ENCODE measurements around the gene ATP6V0E1. TPM values are rescaled to one million over a fixed set of nuclear protein-coding genes. Genes with fewer than 3 reads are reported as not detected.

The ATP6V0E1 gene
- polyA plus RNA-seq, 1 donor from 2014 or later = 427 TPM

DNA sequence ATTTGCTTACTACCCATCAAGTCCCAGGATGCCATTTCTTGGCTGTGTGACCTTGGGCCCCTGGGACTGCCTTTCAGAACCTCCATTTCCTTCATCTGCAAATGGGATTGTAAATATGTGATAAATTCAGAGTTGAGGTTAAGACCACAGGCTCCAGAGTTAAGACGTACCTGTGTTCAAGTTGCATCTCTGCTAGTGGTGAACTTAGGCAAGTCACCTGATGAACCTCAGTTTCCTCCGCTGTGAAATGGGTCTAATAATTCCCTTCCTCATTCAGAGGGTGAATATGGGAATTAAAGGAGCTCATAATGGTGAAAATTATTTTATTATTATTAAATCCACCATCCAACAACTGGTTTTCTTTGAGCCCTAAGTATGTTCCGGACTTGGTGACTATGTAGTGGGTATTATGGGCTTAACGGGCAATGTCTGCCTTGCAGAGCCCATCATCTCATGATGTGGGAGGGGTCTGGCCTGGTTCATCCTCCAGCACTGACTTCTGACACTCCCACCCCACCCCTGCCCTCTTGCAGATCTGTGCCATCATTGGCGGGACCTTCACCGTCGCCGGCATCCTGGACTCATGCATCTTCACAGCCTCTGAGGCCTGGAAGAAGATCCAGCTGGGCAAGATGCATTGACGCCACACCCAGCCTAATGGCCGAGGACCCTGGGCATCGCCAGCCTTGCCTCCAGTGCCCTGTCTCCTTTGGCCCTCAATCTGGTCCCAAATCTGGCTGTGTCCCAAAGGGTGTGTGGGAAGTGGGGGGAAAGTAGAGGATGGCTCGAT, 33.2 kb upstream of the ATP6V0E1 start:
- Mint-ChIP-seq H3K36me3 (peaks cover 2% of the 10 kb centered on the region), H3K27me3 (no peaks in the 10 kb centered on the region), H3K9me3 (peaks cover 0 to 2% (median 0%) of the 10 kb centered on the region in 3 donors), H3K4me1 (peaks cover 0 to 7% (median 5%) of the 10 kb centered on the region in 3 donors), H3K27ac (peak overlapping the region in 2 of 3 donors; percentile 42 to 71), H3K4me3 (no peak overlapping the region)

DNA sequence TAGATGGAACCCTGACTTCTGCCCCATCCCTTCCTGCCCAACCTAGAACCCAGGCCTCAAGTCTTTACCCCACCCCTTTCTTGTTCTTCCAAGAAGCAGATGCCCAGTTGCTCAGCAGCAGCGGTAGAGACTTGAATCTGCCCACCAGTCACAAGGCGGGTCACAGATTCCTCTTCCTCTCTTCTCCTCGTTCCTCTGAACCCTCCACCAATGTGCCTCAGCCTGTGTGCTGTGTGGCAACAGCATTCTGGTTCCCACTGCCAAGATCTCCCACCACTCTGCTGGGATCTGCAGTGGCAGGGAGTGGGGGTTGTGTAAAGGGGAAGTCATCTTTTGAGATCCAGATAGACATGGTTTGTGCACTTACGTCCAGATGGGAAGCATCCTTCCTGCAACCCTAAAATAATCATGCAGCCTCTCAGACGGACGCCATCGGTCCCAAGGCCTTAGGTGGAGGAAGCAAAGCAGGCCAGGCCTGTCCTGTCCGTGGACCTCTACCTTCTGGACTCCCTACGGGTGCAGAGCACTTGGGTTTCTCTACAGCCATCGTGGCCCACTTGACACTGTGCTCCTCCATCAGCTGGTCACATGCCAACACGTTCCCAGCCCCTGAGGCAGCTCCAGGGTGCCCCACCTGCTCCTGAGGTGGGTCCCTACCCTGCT, 32.1 kb upstream of the ATP6V0E1 start:
- Mint-ChIP-seq H3K27ac (peak overlapping the region in 2 of 3 donors; percentile 49 to 73), H3K27me3 (no peaks in the 10 kb centered on the region)

DNA sequence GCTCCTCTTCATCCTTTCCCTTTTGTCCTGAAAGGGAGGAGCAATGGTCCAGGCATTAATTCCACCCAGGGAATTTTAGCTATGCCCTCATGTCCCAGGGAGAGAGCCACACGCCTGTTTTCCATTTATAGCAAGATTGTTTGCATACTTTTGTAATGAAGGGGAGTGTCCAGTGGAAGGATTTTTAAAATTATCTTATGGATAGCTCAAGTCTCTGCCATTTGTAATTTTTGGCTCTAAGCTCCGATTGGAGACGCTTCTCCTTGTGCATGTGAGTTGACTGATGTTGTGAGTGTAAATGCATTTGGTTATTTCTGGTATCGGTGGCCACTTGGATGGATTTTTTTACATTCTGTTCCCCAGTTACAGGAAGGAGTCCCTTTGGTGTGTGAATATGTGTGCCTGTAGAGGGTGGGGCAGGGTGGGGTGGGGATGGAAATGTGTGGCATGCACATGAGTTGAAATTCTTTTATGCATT, 31.5 kb upstream of the ATP6V0E1 start:
- H3K36me3 Mint-ChIP-seq = peaks cover 2% of the 10 kb centered on the region
- H3K4me3 Mint-ChIP-seq = peak overlapping the region in 1 of 4 donors; percentile 39
- peaks cover 0 to 9% (median 5%) of the 10 kb centered on the region in 3 donors for H3K4me1 Mint-ChIP-seq
- peaks cover 0 to 2% (median 0%) of the 10 kb centered on the region in 3 donors for H3K9me3 Mint-ChIP-seq
- no peaks in the 10 kb centered on the region for H3K27me3 Mint-ChIP-seq
- peak overlapping the region in 2 of 3 donors; percentile 49 to 73 for H3K27ac Mint-ChIP-seq

More for the DNA sequence above, 32.1 kb upstream of the ATP6V0E1 start:
- peaks cover 0 to 2% (median 0%) of the 10 kb centered on the region in 3 donors for H3K9me3 Mint-ChIP-seq
- H3K36me3 Mint-ChIP-seq = peaks cover 2% of the 10 kb centered on the region
- H3K4me3 Mint-ChIP-seq = peak overlapping the region in 1 of 4 donors; percentile 39
- H3K4me1 Mint-ChIP-seq = peaks cover 0 to 7% (median 5%) of the 10 kb centered on the region in 3 donors

DNA sequence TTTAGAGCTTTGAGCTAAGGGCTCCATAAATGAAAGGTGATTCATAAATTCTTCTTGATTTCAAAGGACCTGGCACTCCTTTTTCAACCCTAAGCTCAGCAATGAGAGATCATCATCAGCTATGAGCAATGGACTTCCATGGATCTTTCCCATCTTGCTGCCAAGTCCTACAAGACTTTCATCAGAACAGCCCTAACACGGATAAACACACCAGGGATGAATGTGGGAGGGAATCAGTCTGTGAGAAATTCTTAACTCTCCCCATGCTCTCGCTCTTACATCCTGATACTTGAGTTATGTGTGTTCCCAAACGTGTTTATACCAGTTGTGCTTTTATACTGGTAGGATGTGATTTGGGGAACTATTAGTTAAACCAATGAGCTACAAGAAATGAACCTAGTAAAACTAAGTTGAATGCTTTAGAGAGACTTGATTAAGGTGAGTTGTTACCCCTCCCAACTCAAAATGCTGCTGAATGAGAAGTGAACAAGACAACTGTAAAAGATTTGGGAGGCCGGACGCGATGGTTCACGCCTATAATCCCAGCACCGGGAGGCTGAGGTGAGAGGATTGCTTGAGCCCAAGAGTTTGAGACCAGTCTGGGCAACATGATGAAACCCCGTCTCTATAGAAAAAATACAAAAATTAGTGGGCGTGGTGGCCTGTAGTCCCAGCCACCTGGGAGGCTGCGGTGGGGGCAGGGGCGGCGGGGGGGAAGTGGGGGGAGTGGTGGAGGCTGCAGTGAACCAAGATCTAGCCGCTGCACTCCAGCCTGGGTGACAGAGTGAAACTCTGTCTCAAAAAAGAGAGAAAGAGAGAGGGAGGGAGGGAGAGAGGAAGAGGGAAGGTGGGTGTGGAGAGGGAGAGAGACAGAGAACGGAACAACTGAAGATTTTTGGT, 29.5 kb upstream of the ATP6V0E1 start:
- Mint-ChIP-seq H3K36me3 (peaks cover 2% of the 10 kb centered on the region), H3K4me3 (peak overlapping the region in 2 of 4 donors; percentile 20 to 48), H3K4me1 (peaks cover under 1 to 15% (median 15%) of the 10 kb centered on the region in 3 donors), H3K27me3 (no peaks in the 10 kb centered on the region), H3K9me3 (peaks cover 0 to 2% (median 0%) of the 10 kb centered on the region in 3 donors), H3K27ac (peak overlapping the region in 2 of 3 donors; percentile 31 to 33)

DNA sequence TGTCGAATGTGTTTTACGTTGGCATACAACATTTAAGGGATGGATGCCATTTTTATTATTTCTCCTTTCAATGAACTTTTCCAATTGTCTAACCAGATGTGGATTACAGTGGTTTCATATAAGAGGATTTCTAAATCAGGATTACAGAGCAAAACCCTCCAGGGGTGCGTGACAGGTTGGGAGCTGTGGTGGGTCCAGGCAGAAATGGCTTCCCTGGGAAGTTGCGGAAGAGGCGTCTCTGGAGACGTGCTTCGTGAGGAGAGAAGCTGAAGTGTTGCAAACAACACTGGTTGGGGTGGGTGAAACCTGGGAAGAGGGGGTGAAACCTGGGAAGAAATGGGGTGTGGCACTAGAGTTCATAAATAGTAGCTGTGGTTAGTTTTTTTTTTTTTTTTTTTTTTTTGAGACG, 28.8 kb upstream of the ATP6V0E1 start:
- peak overlapping the region; percentile 13 to 59 (median 33) for H3K27ac Mint-ChIP-seq
- H3K9me3 Mint-ChIP-seq = peaks cover 0 to 2% (median 0%) of the 10 kb centered on the region in 3 donors
- H3K36me3 Mint-ChIP-seq = peaks cover 2% of the 10 kb centered on the region
- peak overlapping the region in 2 of 4 donors; percentile 20 to 48 for H3K4me3 Mint-ChIP-seq
- H3K27me3 Mint-ChIP-seq = no peaks in the 10 kb centered on the region
- H3K4me1 Mint-ChIP-seq = peaks cover 8 to 18% (median 16%) of the 10 kb centered on the region in 3 donors

DNA sequence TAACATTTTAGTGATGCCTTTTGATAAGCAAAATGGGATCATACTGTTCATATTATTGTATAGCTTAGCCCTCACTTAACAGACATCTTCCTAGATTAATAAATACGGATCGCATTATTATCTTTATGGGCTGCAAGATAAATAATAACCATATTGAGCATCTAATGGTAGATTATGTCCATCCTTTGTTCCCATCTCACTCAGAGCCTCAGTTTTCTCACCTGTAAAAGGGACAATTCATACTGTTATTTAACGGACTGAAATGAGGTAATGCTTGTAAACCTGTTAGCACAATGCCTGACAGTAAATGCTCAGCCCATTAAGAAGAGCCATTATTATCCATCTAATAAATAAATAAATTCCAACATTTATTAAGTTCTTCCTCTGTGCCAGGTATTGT, 27.3 kb upstream of the ATP6V0E1 start:
- no peaks in the 10 kb centered on the region for H3K27me3 Mint-ChIP-seq
- peaks cover 2% of the 10 kb centered on the region for H3K36me3 Mint-ChIP-seq
- peak overlapping the region in 1 of 3 donors; percentile 79 for H3K27ac Mint-ChIP-seq
- H3K9me3 Mint-ChIP-seq = peaks cover 0 to 2% (median 2%) of the 10 kb centered on the region in 3 donors
- H3K4me1 Mint-ChIP-seq = peaks cover 9 to 24% (median 22%) of the 10 kb centered on the region in 3 donors
- H3K4me3 Mint-ChIP-seq = peak overlapping the region in 2 of 4 donors; percentile 13 to 66

DNA sequence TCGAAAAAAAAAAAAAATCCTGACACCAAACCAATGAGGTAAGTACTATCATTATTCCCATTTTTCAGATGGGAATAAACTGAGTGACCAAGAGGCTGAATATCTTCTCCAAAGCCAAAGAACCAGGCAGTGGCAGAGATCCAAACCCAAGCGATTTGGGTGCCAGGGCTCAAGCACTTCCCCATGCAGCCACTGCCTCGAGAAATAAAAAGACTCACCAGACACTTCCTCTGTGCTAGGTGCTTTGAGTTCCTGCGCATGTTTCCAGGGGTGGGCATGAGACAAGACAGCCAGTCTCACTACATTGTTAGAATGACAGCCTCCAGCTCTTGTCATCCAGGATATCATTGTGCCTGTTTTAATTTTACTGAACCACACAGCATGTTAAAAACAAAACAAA, 26.6 kb upstream of the ATP6V0E1 start:
- H3K27me3 Mint-ChIP-seq = no peaks in the 10 kb centered on the region
- peaks cover 9 to 29% (median 23%) of the 10 kb centered on the region in 3 donors for H3K4me1 Mint-ChIP-seq
- H3K4me3 Mint-ChIP-seq = peak overlapping the region in 2 of 4 donors; percentile 12 to 98
- H3K27ac Mint-ChIP-seq = peak overlapping the region in 2 of 3 donors; percentile 10 to 98
- peaks cover 6% of the 10 kb centered on the region for H3K36me3 Mint-ChIP-seq
- H3K9me3 Mint-ChIP-seq = peaks cover 0 to 2% (median 2%) of the 10 kb centered on the region in 3 donors

DNA sequence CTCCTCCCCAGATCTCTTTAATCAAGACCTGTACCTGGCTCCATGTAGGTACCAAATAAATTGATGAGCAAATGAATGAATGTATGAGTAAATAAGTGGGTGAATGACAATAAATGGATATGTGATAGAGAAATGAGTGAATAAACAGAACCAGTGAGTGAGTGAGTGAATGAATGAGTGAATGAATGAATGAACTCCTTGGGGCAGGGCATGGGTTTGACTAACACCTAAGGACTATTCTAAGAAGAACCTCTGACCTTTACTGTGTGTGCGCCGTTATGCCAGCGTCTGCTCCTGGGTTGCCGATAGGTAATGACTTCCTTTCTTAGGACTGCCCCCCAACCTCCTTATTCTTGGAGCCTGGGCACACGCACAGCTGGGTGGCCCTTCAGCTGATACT, 26.1 kb upstream of the ATP6V0E1 start:
- peak overlapping the region in 3 of 4 donors; percentile 12 to 98 (median 71) for H3K4me3 Mint-ChIP-seq
- no peaks in the 10 kb centered on the region for H3K27me3 Mint-ChIP-seq
- peaks cover 9 to 29% (median 23%) of the 10 kb centered on the region in 3 donors for H3K4me1 Mint-ChIP-seq
- peak overlapping the region in 1 of 3 donors; percentile 98 for H3K27ac Mint-ChIP-seq
- peaks cover 0 to 2% (median 2%) of the 10 kb centered on the region in 3 donors for H3K9me3 Mint-ChIP-seq
- peaks cover 6% of the 10 kb centered on the region for H3K36me3 Mint-ChIP-seq

DNA sequence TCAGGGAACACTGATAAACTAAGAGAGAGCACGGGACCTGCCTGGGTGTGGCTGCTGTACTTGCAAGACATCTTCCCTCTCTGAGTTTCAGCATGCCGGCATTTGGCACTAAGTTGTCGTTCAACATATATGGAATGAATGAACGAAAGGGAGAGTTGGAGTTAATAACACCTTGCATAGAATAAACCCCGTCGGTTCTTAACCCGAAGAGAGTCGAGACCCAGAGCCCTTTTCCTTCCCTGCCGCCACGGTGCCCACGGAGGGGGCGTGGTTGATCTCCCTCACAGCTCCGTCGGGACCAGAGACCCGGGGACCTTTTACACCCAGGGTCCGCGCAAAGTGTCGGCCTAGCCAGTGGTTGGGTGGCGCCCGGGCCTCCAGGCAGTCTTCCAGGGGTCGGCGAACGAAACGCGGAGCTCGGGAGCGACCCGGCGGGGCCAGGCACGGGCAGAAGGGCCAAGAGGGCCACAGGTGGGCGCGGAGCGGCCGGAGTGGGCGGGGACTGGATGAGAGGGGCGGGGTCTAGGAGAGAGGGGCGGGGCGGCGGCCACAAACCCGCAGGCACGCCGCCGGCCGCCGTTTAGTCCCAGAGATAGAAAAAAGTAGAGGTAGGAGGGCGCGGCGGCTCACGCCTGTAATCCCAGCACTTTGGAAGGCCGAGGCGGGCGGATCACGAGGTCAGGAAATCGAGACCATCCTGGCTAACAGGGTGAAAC, 25.1 kb upstream of the ATP6V0E1 start:
- H3K4me3 Mint-ChIP-seq = peak overlapping the region; percentile 93 to 99 (median 98)
- H3K27ac Mint-ChIP-seq = peak overlapping the region; percentile 96 to 98 (median 96)
- H3K36me3 Mint-ChIP-seq = peaks cover 6% of the 10 kb centered on the region
- peaks cover 0 to 2% (median 2%) of the 10 kb centered on the region in 3 donors for H3K9me3 Mint-ChIP-seq
- H3K4me1 Mint-ChIP-seq = peaks cover 9 to 29% (median 23%) of the 10 kb centered on the region in 3 donors
- no peaks in the 10 kb centered on the region for H3K27me3 Mint-ChIP-seq

DNA sequence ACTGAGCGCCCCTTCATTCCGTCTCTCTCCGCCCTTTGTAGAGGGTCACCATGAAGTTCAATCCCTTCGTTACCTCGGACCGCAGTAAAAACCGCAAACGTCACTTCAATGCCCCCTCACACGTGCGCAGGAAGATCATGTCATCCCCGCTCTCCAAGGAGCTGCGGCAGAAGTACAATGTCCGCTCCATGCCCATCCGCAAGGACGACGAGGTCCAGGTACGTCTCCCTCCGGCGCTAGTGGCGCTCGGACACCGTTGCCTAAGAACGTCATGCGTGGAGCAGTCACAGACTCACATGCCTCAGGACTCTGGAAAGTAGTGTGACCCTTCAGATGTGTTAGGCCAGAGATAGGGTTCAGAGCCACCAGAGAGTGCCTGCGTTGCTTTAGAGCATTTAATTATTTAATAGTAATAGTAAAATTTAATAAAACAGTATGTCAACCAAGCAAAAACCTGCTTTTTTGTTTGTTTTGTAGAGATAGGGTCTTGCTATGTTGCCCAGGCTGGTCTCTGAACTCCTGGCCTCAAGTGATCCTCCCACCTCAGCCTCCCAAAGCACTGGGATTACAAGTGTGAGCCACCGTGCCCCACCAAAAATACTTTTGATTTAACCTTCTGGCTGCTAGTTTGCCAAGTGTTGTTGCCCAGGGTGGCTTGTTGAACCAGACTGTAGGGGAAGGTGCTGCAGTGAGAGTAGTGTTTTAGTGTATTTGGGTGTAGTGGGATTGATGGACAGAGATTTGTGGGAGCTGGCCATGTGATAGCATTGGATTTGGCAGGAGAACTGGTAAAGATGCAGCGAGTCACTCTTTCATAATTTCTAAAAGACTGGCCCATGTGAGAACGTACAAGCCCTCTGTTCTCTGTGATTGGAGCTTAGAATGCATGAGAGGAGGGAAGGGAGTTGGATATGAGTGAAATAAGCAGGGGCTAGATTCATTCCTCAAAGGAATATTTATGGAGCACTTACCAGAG, 23.5 kb upstream of the ATP6V0E1 start:
- Mint-ChIP-seq H3K36me3 (peaks cover 4% of the 10 kb centered on the region), H3K27ac (peak overlapping the region; percentile 96 to 98 (median 96)), H3K9me3 (peaks cover 0 to 2% (median 0%) of the 10 kb centered on the region in 3 donors), H3K27me3 (no peaks in the 10 kb centered on the region), H3K4me1 (peaks cover 9 to 22% (median 19%) of the 10 kb centered on the region in 3 donors), H3K4me3 (peak overlapping the region; percentile 93 to 99 (median 98))

DNA sequence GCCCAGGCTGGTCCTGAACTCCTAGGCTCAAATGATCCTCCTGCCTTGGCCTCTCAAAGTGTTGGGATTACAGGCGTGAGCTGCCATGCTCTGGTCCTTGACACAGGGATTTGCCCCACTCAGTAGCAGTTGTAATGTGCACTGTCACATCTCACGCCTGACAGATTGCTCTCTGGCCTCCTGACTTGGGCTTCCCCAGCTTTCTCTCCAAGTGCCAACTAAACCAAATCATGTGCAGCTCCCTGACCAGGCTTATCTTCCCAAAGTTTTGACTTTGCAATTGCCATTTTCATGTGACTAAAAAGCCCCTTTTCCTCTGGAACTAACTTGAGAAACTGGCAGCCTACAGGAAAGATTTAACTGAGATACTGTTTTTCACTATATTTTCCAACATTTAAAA, 13.7 kb upstream of the ATP6V0E1 start:
- no peaks in the 10 kb centered on the region for H3K9me3 Mint-ChIP-seq
- peaks cover 5 to 10% (median 6%) of the 10 kb centered on the region in 3 donors for H3K4me1 Mint-ChIP-seq
- H3K27ac Mint-ChIP-seq = no peak overlapping the region
- H3K36me3 Mint-ChIP-seq = peaks cover 5% of the 10 kb centered on the region
- H3K27me3 Mint-ChIP-seq = no peaks in the 10 kb centered on the region
- no peak overlapping the region for H3K4me3 Mint-ChIP-seq

DNA sequence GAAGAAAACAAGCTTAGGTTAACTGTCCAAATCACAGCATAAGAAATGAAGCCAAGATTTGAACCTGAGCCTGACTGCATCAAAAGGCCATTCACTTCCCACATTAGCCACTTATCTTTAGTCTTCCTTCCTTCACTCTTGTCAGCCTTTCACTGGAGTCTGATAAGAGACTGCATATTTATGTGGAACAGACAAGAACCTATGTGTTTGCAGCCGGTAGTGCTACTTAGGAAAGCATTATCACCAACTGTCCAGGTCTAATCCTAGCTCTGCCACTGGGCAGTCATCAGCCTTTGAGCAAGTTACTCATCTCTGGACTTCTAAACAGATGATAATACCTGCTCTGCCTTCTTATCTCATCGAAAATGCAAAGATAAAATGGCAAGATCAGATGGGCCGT, 12.1 kb upstream of the ATP6V0E1 start:
- H3K27me3 Mint-ChIP-seq = no peaks in the 10 kb centered on the region
- H3K4me1 Mint-ChIP-seq = peaks cover 5 to 10% (median 6%) of the 10 kb centered on the region in 3 donors
- H3K9me3 Mint-ChIP-seq = no peaks in the 10 kb centered on the region
- H3K27ac Mint-ChIP-seq = no peak overlapping the region
- H3K36me3 Mint-ChIP-seq = peaks cover 3% of the 10 kb centered on the region
- no peak overlapping the region for H3K4me3 Mint-ChIP-seq

DNA sequence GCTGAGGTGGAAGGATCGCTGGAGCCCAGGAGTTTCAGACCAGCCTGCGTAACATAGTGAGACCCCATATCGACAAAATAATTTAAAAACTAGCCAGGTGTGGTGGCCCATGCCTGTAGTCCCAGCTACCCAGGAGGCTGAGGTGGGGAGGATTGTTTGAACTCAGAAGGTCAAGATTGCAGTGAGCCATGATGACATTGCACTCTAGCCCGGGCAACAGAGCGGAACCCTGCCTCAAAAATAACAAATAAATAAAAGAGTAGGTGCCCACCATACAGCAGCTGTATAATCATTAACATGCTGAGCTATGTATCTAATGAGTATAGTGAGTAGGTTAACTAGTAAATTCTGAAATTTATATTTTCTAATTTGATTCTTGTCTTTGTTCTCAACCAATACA, 11.0 kb upstream of the ATP6V0E1 start:
- H3K27ac Mint-ChIP-seq = no peak overlapping the region
- H3K27me3 Mint-ChIP-seq = no peaks in the 10 kb centered on the region
- no peak overlapping the region for H3K4me3 Mint-ChIP-seq
- peaks cover 3% of the 10 kb centered on the region for H3K36me3 Mint-ChIP-seq
- H3K9me3 Mint-ChIP-seq = no peaks in the 10 kb centered on the region
- H3K4me1 Mint-ChIP-seq = peaks cover 5 to 10% (median 6%) of the 10 kb centered on the region in 3 donors

Measured in IgD-negative memory B cell (primary cell).